Nephron progenitor cell (in vitro differentiated cells): Measurements from ENCODE around the gene GYS1.
"Not testable (repeated sequence)": the region's sequence is repeated elsewhere in the genome, so short reads cannot be mapped to it uniquely, and the experiment has no call there.

Experiments
- DNase-seq: peaks from one replicate; pipeline ENCODE4 v3.0.0; 2021
- H3K27ac Mint-ChIP-seq: 2 replicates; pipeline ENCODE4 v1.8.0; 2021; ENCODE audit warnings: mild to moderate bottlenecking, moderate library complexity, mixed read lengths
- H3K27me3 Mint-ChIP-seq: 2 replicates; pipeline ENCODE4 v1.8.0; 2021; ENCODE audit warnings: mild to moderate bottlenecking, low read depth, mixed read lengths; ENCODE audit not compliant: poor library complexity
- H3K36me3 Mint-ChIP-seq: 2 replicates; pipeline ENCODE4 v1.8.0; 2021; ENCODE audit warnings: low read depth, mixed read lengths
- H3K4me1 Mint-ChIP-seq: 2 replicates; pipeline ENCODE4 v1.8.0; 2021; ENCODE audit warnings: mixed read lengths
- H3K4me3 Mint-ChIP-seq: 2 replicates; pipeline ENCODE4 v1.8.0; 2021; ENCODE audit warnings: mild to moderate bottlenecking, moderate library complexity, mixed read lengths
- H3K9me3 Mint-ChIP-seq: 2 replicates; pipeline ENCODE4 v1.8.0; 2021; ENCODE audit warnings: mild to moderate bottlenecking, moderate library complexity, mixed read lengths
- CTCF ChIP-seq: fragments of 200-600 bp; sonication (generic); IDR thresholded peaks from 2 replicates; pipeline ENCODE4 v1.5.0; 2021; ENCODE audit warnings: antibody characterized with exemption

The GYS1 gene

DNA sequence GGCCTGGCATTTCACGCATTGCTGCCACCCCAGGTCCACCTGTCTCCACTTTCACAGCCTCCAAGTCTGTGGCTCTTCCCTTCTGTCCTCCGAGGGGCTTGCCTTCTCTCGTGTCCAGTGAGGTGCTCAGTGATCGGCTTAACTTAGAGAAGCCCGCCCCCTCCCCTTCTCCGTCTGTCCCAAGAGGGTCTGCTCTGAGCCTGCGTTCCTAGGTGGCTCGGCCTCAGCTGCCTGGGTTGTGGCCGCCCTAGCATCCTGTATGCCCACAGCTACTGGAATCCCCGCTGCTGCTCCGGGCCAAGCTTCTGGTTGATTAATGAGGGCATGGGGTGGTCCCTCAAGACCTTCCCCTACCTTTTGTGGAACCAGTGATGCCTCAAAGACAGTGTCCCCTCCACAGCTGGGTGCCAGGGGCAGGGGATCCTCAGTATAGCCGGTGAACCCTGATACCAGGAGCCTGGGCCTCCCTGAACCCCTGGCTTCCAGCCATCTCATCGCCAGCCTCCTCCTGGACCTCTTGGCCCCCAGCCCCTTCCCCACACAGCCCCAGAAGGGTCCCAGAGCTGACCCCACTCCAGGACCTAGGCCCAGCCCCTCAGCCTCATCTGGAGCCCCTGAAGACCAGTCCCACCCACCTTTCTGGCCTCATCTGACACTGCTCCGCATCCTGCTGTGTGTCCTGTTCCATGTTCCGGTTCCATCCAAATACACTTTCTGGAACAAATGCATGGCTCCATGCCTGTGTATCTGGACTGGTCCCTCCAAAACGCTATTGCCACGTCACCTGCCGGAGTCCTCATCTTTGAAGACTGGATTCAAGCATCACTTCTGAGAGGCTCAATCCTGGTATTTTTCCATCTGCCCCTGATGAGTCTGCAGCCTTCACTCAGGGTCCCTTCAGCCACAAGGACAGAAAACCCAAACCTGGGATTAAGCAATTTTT lies 70.3 kb downstream of the GYS1 start:
- Mint-ChIP-seq H3K4me1 (peaks cover 8% of the 10 kb centered on the region), H3K36me3 (peaks cover 17% of the 10 kb centered on the region), H3K4me3 (no peak overlapping the region), H3K27ac (peak overlapping the region; percentile 85), H3K9me3 (no peaks in the 10 kb centered on the region), H3K27me3 (no peaks in the 10 kb centered on the region)
- no peak for TF ChIP-seq CTCF
- no peak for DNase-seq

DNA sequence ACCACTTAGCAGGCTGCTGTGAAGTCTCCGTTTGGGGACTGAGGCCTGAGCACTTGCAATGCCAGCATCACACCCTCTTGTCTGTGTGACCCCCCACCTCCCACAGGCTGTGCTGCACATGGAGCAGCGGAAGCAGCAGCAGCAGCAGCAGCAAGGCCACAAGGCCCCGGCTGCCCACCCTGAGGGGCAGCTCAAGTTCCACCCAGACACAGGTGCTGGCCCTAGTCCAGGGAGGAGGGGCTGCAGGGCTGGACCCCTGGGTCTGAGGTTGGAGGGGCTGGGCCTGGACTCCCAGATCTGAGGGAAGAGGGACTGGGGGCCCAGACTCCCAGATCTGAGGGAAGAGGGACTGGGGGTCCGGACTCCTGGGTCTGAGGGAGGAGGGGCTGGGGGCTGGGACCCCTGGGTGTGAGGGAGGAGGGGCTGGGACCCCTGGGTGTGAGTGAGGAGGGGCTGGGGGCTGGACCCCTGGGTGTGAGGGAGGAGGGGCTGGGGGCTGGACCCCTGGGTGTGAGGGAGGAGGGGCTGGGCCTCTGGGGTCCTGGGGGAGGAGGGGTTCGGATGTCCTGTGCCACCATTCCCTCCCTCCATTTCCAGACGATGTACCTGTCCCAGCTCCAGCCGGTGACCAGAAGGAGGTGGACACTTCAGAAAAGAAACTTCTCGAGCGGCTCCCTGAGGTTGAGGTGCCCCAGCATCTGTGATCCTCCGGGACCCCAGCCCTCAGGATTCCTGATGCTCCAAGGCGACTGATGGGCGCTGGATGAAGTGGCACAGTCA lies 71.2 kb downstream of the GYS1 start:
- Mint-ChIP-seq H3K27ac (no peak overlapping the region), H3K4me3 (no peak overlapping the region), H3K9me3 (no peaks in the 10 kb centered on the region), H3K27me3 (no peaks in the 10 kb centered on the region), H3K4me1 (peaks cover 10% of the 10 kb centered on the region), H3K36me3 (peaks cover 20% of the 10 kb centered on the region)
- no peak for TF ChIP-seq CTCF
- DNase-seq, result no peak

GRCh38 chr19:48920949-48921348 lies 72.2 kb downstream of the GYS1 start:
- Mint-ChIP-seq H3K27me3 (no peaks in the 10 kb centered on the region), H3K4me3 (no peak overlapping the region), H3K27ac (no peak overlapping the region), H3K9me3 (no peaks in the 10 kb centered on the region), H3K36me3 (peaks cover 23% of the 10 kb centered on the region), H3K4me1 (peaks cover 10% of the 10 kb centered on the region)
- no peak for DNase-seq
- TF ChIP-seq CTCF, result no peak

DNA sequence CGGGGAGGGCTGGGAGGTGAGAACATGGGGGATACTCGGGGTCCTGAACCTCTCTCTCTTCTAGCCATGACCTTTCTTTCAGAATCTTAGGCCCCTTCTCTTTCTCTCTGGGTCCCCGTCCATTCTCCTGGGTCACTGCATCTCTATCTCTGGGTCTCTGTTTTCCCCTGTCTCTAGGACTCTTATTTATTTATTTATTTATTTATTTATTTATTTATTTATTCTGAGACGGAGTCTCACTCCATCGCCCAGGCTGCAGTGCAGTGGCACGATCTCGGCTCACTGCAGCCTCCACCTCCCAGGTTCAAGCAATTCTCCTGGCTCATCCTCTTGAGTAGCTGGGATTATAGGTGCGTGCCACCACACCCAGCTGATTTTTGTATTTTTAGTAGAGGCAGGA lies 73.8 kb downstream of the GYS1 start:
- H3K27me3 Mint-ChIP-seq, H3K27ac Mint-ChIP-seq, H3K9me3 Mint-ChIP-seq, H3K4me1 Mint-ChIP-seq, DNase-seq, H3K4me3 Mint-ChIP-seq: not testable (repeated sequence)
- H3K36me3 Mint-ChIP-seq, result peaks cover 32% of the 10 kb centered on the region

- Mint-ChIP-seq H3K4me1 (peaks cover 10% of the 10 kb centered on the region), H3K27ac (peak overlapping the region; percentile 68), H3K4me3 (no peak overlapping the region), H3K9me3 (no peaks in the 10 kb centered on the region), H3K36me3 (peaks cover 35% of the 10 kb centered on the region), H3K27me3 (no peaks in the 10 kb centered on the region)
- DNase-seq, result peak; percentile 65
- TF ChIP-seq CTCF, result no peak
These were observed 74.3 kb downstream of the GYS1 start for GRCh38 chr19:48918801-48919247.
